GM12878 (cell line): ENCODE data around the gene OAS1. TPM values are rescaled to one million over a fixed set of nuclear protein-coding genes. Genes with fewer than 3 reads are reported as not detected.

Experiments
- ATAC-seq: fragments of 200-7000 bp; cut with Tn5 transposase; 3 replicates; pipeline ENCODE4 v1.9.1; 2020; ENCODE audit warnings: mild to moderate bottlenecking, moderate library complexity
- BruUV-seq: library from RNA; stranded (reverse); fragments of 400-500 nt; replicated peaks from 2 replicates; lab custom pipeline; 2021; lab: Mats Ljungman, UMichigan
- CTCF ChIA-PET: fragments of 300-600 bp; sonication (Branson Sonifier 250); formaldehyde crosslinking; extraction: SDS; loops from one replicate; lab custom pipeline; 2021; ENCODE audit warnings: inconsistent platforms; lab: Yijun Ruan, JAX
- POLR2A ChIA-PET: fragments of 350-600 bp; formaldehyde crosslinking; extraction: SDS; loops from one replicate; lab custom pipeline; 2021; ENCODE audit warnings: inconsistent platforms; lab: Charles Lee
- RAD21 ChIA-PET: fragments of 300-600 bp; sonication (Branson Sonifier 250); formaldehyde crosslinking; loops from one replicate; lab custom pipeline; 2023; ENCODE audit warnings: antibody characterized with exemption; ENCODE audit not compliant: unreplicated experiment; lab: Charles Lee
- SMC1A ChIA-PET: fragments of 300-600 bp; sonication (Branson Sonifier 250); formaldehyde crosslinking; loops from one replicate; lab custom pipeline; 2023; ENCODE audit not compliant: unreplicated experiment, uncharacterized antibody; lab: Charles Lee
- DNase-seq: peaks from one replicate; pipeline ENCODE4 v3.0.0-alpha.2; 2011; ENCODE audit warnings: low read depth, low spot score
- FAIRE-seq: peaks from 3 replicates; lab custom pipeline; 2011; peaks lifted over from hg19 to GRCh38; lab: Jason Lieb, UNC
- H2AFZ ChIP-seq: 2 replicates; pipeline ENCODE4 v1.6.0; 2011; ENCODE audit warnings: low read depth, low read length, control low read depth; ENCODE audit not compliant: control insufficient read depth
- H3K27ac ChIP-seq: 2 replicates; pipeline ENCODE4 v1.5.1; 2011; ENCODE audit warnings: control low read depth; ENCODE audit not compliant: control insufficient read depth, insufficient read depth
- H3K27me3 ChIP-seq, 2 experiments: replicated peaks in 1 of 2; 2 replicates each; pipeline versions ENCODE4 v1.6.0 to v1.6.1; 2011; ENCODE audit warnings: low read length in 1 of 2; ENCODE audit not compliant: control insufficient read depth in 2 of 2, insufficient read depth in 2 of 2
- H3K36me3 ChIP-seq, 2 experiments: 2 replicates each; pipeline ENCODE4 v1.5.1; 2011; ENCODE audit warnings: low read length in 1 of 2; ENCODE audit not compliant: control insufficient read depth in 2 of 2, insufficient read depth in 2 of 2
- H3K4me1 ChIP-seq: 2 replicates; pipeline ENCODE4 v1.6.1; 2011; ENCODE audit warnings: mild to moderate bottlenecking, low read length, moderate library complexity, mixed read lengths; ENCODE audit not compliant: control insufficient read depth, insufficient read depth
- H3K4me2 ChIP-seq: 2 replicates; pipeline ENCODE4 v1.6.0; 2011; ENCODE audit warnings: control low read depth; ENCODE audit not compliant: control insufficient read depth, insufficient read depth
- H3K4me3 ChIP-seq: fragments of 200-600 bp; sonication (generic); 2 replicates; pipeline ENCODE4 v1.5.1; 2016
- H3K79me2 ChIP-seq: 2 replicates; pipeline ENCODE4 v1.6.0; 2011; ENCODE audit warnings: low read length; ENCODE audit not compliant: control insufficient read depth, insufficient read depth
- H3K9ac ChIP-seq: 2 replicates; pipeline ENCODE4 v1.8.0; 2011; ENCODE audit warnings: low read length, control low read depth, mixed read lengths; ENCODE audit not compliant: control insufficient read depth, insufficient read depth
- H3K9me3 ChIP-seq: replicated peaks from 3 replicates; pipeline ENCODE4 v1.5.1; 2011; ENCODE audit warnings: mild to moderate bottlenecking, low read length; ENCODE audit not compliant: control insufficient read depth, insufficient read depth
- H4K20me1 ChIP-seq: 2 replicates; pipeline ENCODE4 v1.6.0; 2011; ENCODE audit not compliant: control insufficient read depth, insufficient read depth
- HDGF ChIP-seq: fragments of 450-650 bp; IDR thresholded peaks from 2 replicates; pipeline ENCODE4 v1.6.1; 2016; ENCODE audit warnings: antibody characterized with exemption
- IKZF1 ChIP-seq: fragments of 450-650 bp; conservative IDR thresholded peaks from 2 replicates; pipeline ENCODE4 v1.6.1; 2017; ENCODE audit warnings: antibody characterized with exemption, mild to moderate bottlenecking
- KAT2A ChIP-seq: conservative IDR thresholded peaks from 2 replicates; pipeline ENCODE4 v1.6.1; 2011; ENCODE audit warnings: low read depth, low read length; ENCODE audit not compliant: control insufficient read depth
- KLF5 ChIP-seq: fragments of 450-650 bp; IDR thresholded peaks from 2 replicates; pipeline ENCODE4 v1.6.1; 2014; ENCODE audit warnings: mild to moderate bottlenecking; ENCODE audit not compliant: partially characterized antibody
- MTA3 ChIP-seq: IDR thresholded peaks from 2 replicates; pipeline ENCODE4 v1.6.1; 2012; ENCODE audit warnings: low read length, inconsistent platforms, borderline replicate concordance
- TARDBP ChIP-seq: IDR thresholded peaks from 2 replicates; pipeline ENCODE4 v1.6.1; 2016; ENCODE audit warnings: borderline replicate concordance
- TBL1XR1 ChIP-seq: IDR thresholded peaks from 2 replicates; pipeline ENCODE4 v1.6.1; 2012; ENCODE audit warnings: low read depth, low read length, improper control_type of control experiment
- TCF3 ChIP-seq: IDR thresholded peaks from 2 replicates; pipeline ENCODE4 v1.6.1; 2012; ENCODE audit warnings: low read depth, mild to moderate bottlenecking, low read length, borderline replicate concordance; ENCODE audit not compliant: insufficient read depth
- YBX1 ChIP-seq: fragments of 450-650 bp; IDR thresholded peaks from 2 replicates; pipeline ENCODE4 v1.6.1; 2016; ENCODE audit warnings: antibody characterized with exemption
- WGBS: methylation state at CpG from one replicate; pipeline ENCODE4 v1.1.6; 2016; ENCODE audit warnings: low lambda C conversion rate; ENCODE audit not compliant: insufficient replicate concordance, insufficient coverage; ENCODE audit errors: missing lambda C conversion rate; 5-methylcytosine and 5-hydroxymethylcytosine counted together
- in situ Hi-C: fragments of 300-500 bp; cut with MboI; formaldehyde crosslinking; loops from 9 replicates; pipeline ENCODE4 v1.14.3; 2018; ENCODE audit warnings: mixed read lengths
- intact Hi-C: fragments of 100-400 bp; cut with micrococcal nuclease; formaldehyde crosslinking; loops from one replicate; pipeline ENCODE4 v1.14.2; 2022; ENCODE audit not compliant: unreplicated experiment
- polyA plus RNA-seq, 11 experiments: library from polyadenylated mRNA; depleted of rRNA in 4 of 11; unstranded in 6 of 11; stranded (reverse) in 5 of 11; fragments of >200 nt; fragmentation: Nextera tagmentation in 4 of 11; fragmentation: Illumina TruSeq in 1 of 11; extraction: Ambion mirVana in 4 of 11; extraction: Trizol in 1 of 11; gene quantifications; 1 replicate in 1 of 11; 2 replicates in 10 of 11; pipeline versions ENCODE4 v1.2.1 to v1.2.3, GENCODE V29; 2011 to 2016; ENCODE audit warnings: inconsistent platforms in 2 of 11, missing spikeins in 2 of 11, low read depth in 1 of 11
- total RNA-seq, 4 experiments: library from RNA; depleted of rRNA in 3 of 4; stranded (reverse); fragments of >200 nt in 3 of 4; fragmentation: Illumina TruSeq in 1 of 4; extraction: Trizol in 1 of 4; gene quantifications; 2 replicates each; pipeline versions ENCODE4 v1.2.1 to v1.2.3, GENCODE V29; 2013 to 2021
- TF ChIP-seq, protein P1 (sequence below): fragments of 450-650 bp; IDR thresholded peaks from 2 replicates; pipeline ENCODE4 v1.6.1; 2017; ENCODE audit warnings: mild to moderate bottlenecking

Gene OAS1
- total and polyA plus RNA-seq, 10 of the 15 experiments (the other 5 are each of a cell fraction or from before 2014, with no cell fraction given), result 44.7 to 287 (median 64.3) TPM

DNA sequence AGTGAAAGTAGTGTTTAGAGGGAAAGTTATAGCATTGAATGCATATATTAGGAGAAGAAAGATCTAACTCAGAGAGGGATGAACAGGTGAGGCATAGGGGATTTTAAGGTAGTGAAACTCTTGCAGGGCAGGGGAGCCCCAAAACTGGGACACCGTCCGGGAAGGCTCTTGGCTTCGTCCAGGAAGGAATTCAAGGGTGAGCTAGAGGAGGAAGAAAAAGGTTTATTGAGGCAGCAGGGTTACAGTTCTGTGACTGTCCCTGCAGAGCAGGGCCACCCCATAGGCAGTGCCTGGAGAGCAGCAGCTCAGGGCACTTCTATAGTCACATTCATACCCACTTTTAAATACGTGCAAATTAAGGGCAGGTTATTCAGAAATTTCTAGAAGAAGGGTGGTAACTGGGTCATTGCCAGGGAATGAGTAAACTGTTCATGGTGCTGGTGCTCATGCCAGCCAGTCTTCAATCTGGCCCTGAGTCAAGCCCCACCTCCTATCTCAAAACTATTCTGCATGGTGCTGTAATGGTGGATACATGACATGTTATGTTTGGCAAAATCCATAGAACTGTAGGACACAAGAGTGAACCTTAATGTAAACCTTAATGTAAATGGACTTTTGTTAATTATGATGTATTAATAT is 1.2 kb upstream of the OAS1 start:
- TF ChIP-seq MTA3 (no peak), TCF3 (no peak), TBL1XR1 (no peak), KAT2A (no peak), KLF5 (no peak), TARDBP (no peak), IKZF1 (no peak), HDGF (no peak), YBX1 (no peak)
- TF ChIP-seq, protein P1, sequence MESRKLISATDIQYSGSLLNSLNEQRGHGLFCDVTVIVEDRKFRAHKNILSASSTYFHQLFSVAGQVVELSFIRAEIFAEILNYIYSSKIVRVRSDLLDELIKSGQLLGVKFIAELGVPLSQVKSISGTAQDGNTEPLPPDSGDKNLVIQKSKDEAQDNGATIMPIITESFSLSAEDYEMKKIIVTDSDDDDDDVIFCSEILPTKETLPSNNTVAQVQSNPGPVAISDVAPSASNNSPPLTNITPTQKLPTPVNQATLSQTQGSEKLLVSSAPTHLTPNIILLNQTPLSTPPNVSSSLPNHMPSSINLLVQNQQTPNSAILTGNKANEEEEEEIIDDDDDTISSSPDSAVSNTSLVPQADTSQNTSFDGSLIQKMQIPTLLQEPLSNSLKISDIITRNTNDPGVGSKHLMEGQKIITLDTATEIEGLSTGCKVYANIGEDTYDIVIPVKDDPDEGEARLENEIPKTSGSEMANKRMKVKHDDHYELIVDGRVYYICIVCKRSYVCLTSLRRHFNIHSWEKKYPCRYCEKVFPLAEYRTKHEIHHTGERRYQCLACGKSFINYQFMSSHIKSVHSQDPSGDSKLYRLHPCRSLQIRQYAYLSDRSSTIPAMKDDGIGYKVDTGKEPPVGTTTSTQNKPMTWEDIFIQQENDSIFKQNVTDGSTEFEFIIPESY, result no peak
- TF ChIP-seq, all 136 proteins: peak for 0
- in situ Hi-C loops, result no loop called here
- no peak overlapping the region for H3K4me3 ChIP-seq
- WGBS, result 95% methylated on average over 4 of the region's 4 CpGs
- H3K36me3 ChIP-seq, result peaks cover 0 to 22% of the 10 kb centered on the region in 2 experiments; a peak in 1 of 4 replicates
- FAIRE-seq, result no peak
- BruUV-seq, result no TSS peak
- ChIA-PET CTCF (interaction anchor here (0.7 to 4.7 kb wide), 9 partner anchors 11 to 187 kb away, joined by 3 to 31 read pairs (median 4); no protein-coding TSS in a partner anchor), SMC1A (interaction anchor here (1.0 to 8.0 kb wide), 8 partner anchors 11 to 87 kb away, joined by 3 to 99 read pairs (median 20); partner anchors contain the start of genes OAS2 and OAS3), POLR2A (interaction anchor here (0.6 to 5.4 kb wide), 7 partner anchors 19 to 190 kb away, joined by 3 to 69 read pairs (median 7); partner anchors contain the start of gene OAS2), RAD21 (interaction anchor here (1.3 to 5.5 kb wide), 6 partner anchors 19 to 127 kb away, joined by 3 to 47 read pairs (median 15); partner anchors contain the start of gene OAS2)
- H3K79me2 ChIP-seq, result peaks cover 35% of the 10 kb centered on the region
- no peaks in the 10 kb centered on the region for H4K20me1 ChIP-seq
- H3K9ac ChIP-seq, result no peak overlapping the region
- no peak overlapping the region; the same call in 1 of the 2 replicates for H2AFZ ChIP-seq
- H3K4me2 ChIP-seq, result no peak overlapping the region; the same call in 1 of the 2 replicates
- DNase-seq, result no peak
- no peak overlapping the region; the same call in 1 of the 2 replicates for H3K27ac ChIP-seq
- peaks cover 3% of the 10 kb centered on the region for H3K9me3 ChIP-seq
- H3K27me3 ChIP-seq, result no peaks in the 10 kb centered on the region
- peaks cover 19% of the 10 kb centered on the region for H3K4me1 ChIP-seq
- intact Hi-C loops, result loop anchor here (2.0 kb wide), 1 partner anchor 21 kb away; no protein-coding TSS in a partner anchor
- no peak for ATAC-seq
